ENCODE results near the gene VEGFA. TPM values are rescaled to one million over a fixed set of nuclear protein-coding genes. Genes with fewer than 3 reads are reported as not detected.

The VEGFA gene
- total RNA-seq, 1 donor from 2014 or later = 136 TPM

- Mint-ChIP-seq H3K27ac (no peak overlapping the region), H3K9me3 (no peaks in the 10 kb centered on the region), H3K27me3 (no peaks in the 10 kb centered on the region), H3K4me1 (ENCODE audit: unreplicated experiment) (peaks cover 5% of the 10 kb centered on the region), H3K36me3 (peaks cover 3% of the 10 kb centered on the region), H3K4me3 (no peak overlapping the region)
- no peak for TF ChIP-seq CTCF (conservative IDR thresholded peaks at IDR 0.05)
- no peak for DNase-seq (ENCODE audit: extremely low spot score, unreplicated experiment)
These were observed 20.0 kb downstream of the VEGFA start for GRCh38 chr6:43790031-43790430.

GRCh38 chr6:43791745-43792422, 21.9 kb downstream of the VEGFA start:
- H3K4me1 Mint-ChIP-seq (ENCODE audit: unreplicated experiment) = peaks cover 14% of the 10 kb centered on the region
- no peak for TF ChIP-seq CTCF (conservative IDR thresholded peaks at IDR 0.05)
- no peak for DNase-seq (ENCODE audit: extremely low spot score, unreplicated experiment)
- H3K27ac Mint-ChIP-seq = no peak overlapping the region
- H3K4me3 Mint-ChIP-seq = no peak overlapping the region
- no peaks in the 10 kb centered on the region for H3K27me3 Mint-ChIP-seq
- H3K9me3 Mint-ChIP-seq = no peaks in the 10 kb centered on the region
- H3K36me3 Mint-ChIP-seq = no peaks in the 10 kb centered on the region

- Mint-ChIP-seq H3K27me3 (no peaks in the 10 kb centered on the region), H3K9me3 (no peaks in the 10 kb centered on the region)
- DNase-seq (ENCODE audit: extremely low spot score, unreplicated experiment) = no peak
These were observed 23.3 kb downstream of the VEGFA start for GRCh38 chr6:43793154-43793874.

GRCh38 chr6:43793875-43794242, 23.8 kb downstream of the VEGFA start:
- Mint-ChIP-seq H3K9me3 (no peaks in the 10 kb centered on the region), H3K4me3 (no peak overlapping the region), H3K4me1 (ENCODE audit: unreplicated experiment) (peaks cover 20% of the 10 kb centered on the region), H3K27ac (no peak overlapping the region), H3K27me3 (no peaks in the 10 kb centered on the region), H3K36me3 (no peaks in the 10 kb centered on the region)
- TF ChIP-seq CTCF (conservative IDR thresholded peaks at IDR 0.05) = no peak
- no peak for DNase-seq (ENCODE audit: extremely low spot score, unreplicated experiment)

More at GRCh38 chr6:43793154-43793874, 23.3 kb downstream of the VEGFA start:
- no peak for TF ChIP-seq CTCF (conservative IDR thresholded peaks at IDR 0.05)
- Mint-ChIP-seq H3K36me3 (no peaks in the 10 kb centered on the region), H3K4me1 (ENCODE audit: unreplicated experiment) (peaks cover 16% of the 10 kb centered on the region), H3K4me3 (no peak overlapping the region), H3K27ac (no peak overlapping the region)

- Mint-ChIP-seq H3K4me1 (ENCODE audit: unreplicated experiment) (peaks cover 20% of the 10 kb centered on the region), H3K27ac (no peak overlapping the region), H3K4me3 (no peak overlapping the region), H3K36me3 (no peaks in the 10 kb centered on the region), H3K27me3 (no peaks in the 10 kb centered on the region), H3K9me3 (no peaks in the 10 kb centered on the region)
- no peak for DNase-seq (ENCODE audit: extremely low spot score, unreplicated experiment)
- TF ChIP-seq CTCF (conservative IDR thresholded peaks at IDR 0.05) = no peak
These were observed 25.4 kb downstream of the VEGFA start for GRCh38 chr6:43795421-43795820.

Data from type B pancreatic cell (in vitro differentiated cells).